GM12892 (cell line): ENCODE results near the gene FBXO40.

Experiments
- POLR2A ChIP-seq: IDR thresholded peaks from 2 replicates; pipeline ENCODE4 v1.6.1; 2011; ENCODE audit warnings: low read depth, low read length, control low read depth
- POLR2AphosphoS5 ChIP-seq: IDR thresholded peaks from 2 replicates; pipeline ENCODE4 v1.6.1; 2011; ENCODE audit warnings: low read depth, low read length, control low read depth
- TAF1 ChIP-seq: IDR thresholded peaks from 2 replicates; pipeline ENCODE4 v1.6.1; 2011; ENCODE audit warnings: low read depth, mild to moderate bottlenecking, control low read depth, low read length, borderline replicate concordance

DNA sequence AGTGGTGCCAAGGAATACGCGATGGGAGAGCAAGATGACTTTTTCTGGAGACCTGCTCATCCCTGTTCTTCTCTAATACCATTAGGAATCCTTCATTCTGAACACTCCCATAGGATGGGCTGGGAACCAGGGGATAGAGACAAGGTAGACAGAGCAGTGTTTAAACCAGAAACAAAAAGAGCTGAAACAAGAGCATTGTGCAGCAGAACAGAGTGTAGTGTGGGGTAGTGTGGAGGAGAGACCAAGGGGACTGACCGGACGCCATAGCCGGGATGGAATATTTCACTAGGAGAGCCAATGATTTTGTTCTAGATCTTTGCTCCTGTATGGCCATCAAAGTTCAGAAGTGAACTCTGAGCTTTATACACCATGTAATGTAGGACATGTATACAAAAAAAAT lies 51.9 kb downstream of the FBXO40 start:
- no peak for TF ChIP-seq POLR2A
- no peak for TF ChIP-seq POLR2AphosphoS5
- TF ChIP-seq TAF1 = no peak
